Frontal cortex (tissue), 4 donors: ENCODE measurements around the gene ABHD16B. TPM values are rescaled to one million over a fixed set of nuclear protein-coding genes. Genes with fewer than 3 reads are reported as not detected.
"Not testable (repeated sequence)": the region's sequence is repeated elsewhere in the genome, so short reads cannot be mapped to it uniquely, and the experiment has no call there.

Source experiments
- DNase-seq, 2 donors: peaks; one replicate each; pipeline ENCODE4 v3.0.0; 2012; ENCODE audit warnings: low spot score in 2 of 2
- FAIRE-seq: peaks from 2 replicates; lab custom pipeline; 2012; peaks lifted over from hg19 to GRCh38; lab: Jason Lieb, UNC
- total RNA-seq: library from RNA; depleted of rRNA; stranded (reverse); fragments of >200 nt; gene quantifications from one replicate; pipeline ENCODE4 v1.2.3, GENCODE V29; 2014
- donor health status: control.
- donor health status: control.
- donor health status: control.

Gene ABHD16B
- total RNA-seq, 1 donor from 2014 or later, result not detected

- no peak for DNase-seq
- no peak for FAIRE-seq
Measured at GRCh38 chr20:63873477-63873971, 12.2 kb downstream of the ABHD16B start.

- not testable (repeated sequence) for FAIRE-seq
Measured at GRCh38 chr20:63874241-63874640, 12.9 kb downstream of the ABHD16B start.

DNA sequence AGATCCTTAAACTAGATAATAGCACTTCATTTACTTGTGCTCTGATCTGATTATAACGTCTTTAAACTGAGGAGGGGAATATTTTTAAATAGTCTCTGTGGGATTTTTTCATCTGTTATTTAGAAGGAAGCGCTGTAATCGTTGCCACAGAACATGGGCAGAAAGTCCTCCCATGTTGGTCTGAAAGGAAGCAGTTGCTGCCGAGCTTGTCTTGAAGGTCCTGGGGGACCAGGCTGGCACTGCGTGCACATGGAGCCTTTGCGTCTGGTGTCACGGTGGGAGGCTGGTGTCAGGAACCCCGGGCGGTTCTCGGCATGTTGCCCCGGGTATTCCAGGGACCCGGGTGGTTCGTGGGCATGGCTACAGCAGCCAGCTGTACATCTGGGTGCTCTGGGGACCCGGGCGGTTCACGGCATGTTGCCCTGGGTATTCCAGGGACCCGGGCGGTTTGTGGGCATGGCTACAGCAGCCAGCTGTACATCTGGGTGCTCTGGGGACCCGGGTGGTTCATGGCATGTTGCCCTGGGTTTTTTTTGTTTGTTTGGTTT lies 15.3 kb downstream of the ABHD16B start:
- DNase-seq (no peak), FAIRE-seq (no peak)

More at GRCh38 chr20:63874241-63874640, 12.9 kb downstream of the ABHD16B start:
- not testable (repeated sequence) for DNase-seq

- no peak for DNase-seq
- FAIRE-seq, result no peak
Measured at GRCh38 chr20:63877755-63878470, 16.6 kb downstream of the ABHD16B start.

DNA sequence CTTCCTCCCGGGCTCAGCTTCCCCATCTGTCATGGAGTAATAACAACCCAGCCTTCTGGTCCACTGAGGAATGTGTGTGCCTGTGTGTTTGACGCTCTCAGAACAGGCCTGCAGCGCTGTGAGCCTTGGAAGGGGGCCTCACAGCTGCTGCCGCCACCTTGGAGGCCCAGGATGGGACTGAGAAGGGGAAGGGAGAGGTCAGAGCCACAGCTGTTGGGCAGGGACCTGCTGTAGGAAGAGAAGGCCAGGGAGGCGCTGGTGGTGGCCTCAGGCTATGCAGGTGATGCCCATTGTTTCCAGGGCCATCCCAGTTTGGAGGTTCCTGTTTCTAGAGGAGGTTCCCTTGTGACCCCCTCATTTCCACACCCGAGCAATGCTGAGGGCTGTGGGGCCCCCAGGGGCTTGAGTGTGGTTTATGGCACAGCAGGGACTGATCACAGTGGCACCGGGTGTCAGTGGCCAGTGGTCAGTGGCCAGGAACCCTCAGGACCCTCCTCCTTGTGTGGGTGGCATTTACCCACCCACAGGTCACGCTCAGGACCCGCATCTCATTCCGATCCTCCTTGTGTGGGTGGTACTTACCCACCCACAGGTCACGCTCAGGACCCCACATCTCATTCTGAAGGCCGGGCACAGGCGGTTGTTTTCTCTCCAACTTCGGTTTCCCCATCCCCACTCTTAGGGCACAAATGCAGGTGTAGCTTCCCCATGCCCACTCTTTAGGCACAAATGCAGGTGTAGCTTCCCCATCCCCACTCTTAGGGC lies 17.8 kb downstream of the ABHD16B start:
- FAIRE-seq (no peak), DNase-seq (no peak)

DNA sequence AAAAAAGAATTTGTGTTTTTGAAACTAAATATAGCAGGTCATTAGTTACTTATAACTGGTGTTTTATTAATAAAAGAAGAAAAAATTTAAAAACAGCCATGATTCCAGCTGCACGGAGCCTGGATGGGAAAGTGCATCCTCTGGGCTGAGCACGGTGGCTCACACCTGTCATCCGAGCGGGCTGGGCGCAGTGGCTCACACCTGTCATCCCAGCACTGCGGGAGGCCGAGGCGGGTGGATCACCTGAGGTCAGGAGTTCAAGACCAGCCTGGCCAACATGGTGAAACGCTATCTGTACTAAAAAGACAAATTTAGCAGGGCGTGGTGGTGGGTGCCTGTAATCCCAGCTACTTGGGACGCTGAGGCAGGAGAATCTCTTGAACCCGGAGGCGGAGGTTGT lies 19.6 kb downstream of the ABHD16B start:
- DNase-seq, FAIRE-seq: not testable (repeated sequence)

- DNase-seq, result no peak
- no peak for FAIRE-seq
Measured at GRCh38 chr20:63881451-63882226, 20.3 kb downstream of the ABHD16B start.

DNA sequence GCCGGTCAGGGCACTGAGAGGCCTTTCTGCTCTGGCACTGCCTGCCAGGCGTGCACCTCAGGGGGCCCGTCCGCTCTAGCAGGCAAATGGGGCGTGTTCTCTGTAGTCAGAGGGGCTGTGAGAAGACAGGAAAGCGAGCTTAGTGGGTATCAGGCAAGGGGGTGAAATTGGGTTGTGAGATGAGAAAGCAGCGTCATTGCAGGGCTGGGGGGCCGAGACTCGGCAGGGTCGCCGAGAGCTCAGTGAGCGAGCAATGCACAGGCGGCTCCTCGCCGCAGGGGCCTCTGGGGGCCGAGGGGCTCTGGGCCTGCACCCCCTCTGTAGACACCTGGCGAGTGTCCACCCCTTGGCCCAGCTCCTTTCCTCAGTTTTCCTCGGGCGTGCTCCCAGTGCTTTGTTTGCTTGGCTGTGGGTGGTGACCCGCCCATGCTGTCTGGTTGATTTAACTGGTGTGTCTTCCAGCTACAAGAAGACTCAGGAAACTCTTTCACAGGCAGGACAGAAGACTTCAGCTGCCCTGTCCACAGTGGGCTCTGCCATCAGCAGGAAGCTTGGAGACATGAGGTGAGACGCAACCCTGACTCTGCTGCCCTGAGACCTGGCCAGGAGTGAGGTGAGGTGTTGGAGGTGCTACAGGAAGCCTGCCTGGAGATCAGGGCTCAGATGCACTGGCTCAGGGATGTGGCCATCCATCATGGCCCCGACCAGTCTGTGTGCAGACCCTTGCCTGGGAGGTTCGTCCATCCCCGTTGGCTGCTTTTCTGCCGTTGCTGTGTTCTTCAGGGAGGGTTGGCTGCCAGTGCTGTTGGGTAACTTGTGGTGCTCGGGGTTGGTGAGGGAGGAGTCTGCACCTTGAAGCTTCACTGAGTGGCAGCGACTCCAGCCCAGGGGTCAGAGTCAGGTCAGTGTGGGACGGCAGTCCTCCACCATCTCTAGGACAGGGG lies 21.2 kb downstream of the ABHD16B start:
- FAIRE-seq, result no peak

GRCh38 chr20:63883201-63883593 lies 21.9 kb downstream of the ABHD16B start:
- DNase-seq (no peak), FAIRE-seq (no peak)

More for the DNA sequence above, 21.2 kb downstream of the ABHD16B start:
- no peak for DNase-seq

- DNase-seq (no peak), FAIRE-seq (no peak)
Measured at GRCh38 chr20:63884506-63885263, 23.4 kb downstream of the ABHD16B start.

- DNase-seq, result no peak
- FAIRE-seq, result no peak
Measured at GRCh38 chr20:63885264-63886053, 24.2 kb downstream of the ABHD16B start.

DNA sequence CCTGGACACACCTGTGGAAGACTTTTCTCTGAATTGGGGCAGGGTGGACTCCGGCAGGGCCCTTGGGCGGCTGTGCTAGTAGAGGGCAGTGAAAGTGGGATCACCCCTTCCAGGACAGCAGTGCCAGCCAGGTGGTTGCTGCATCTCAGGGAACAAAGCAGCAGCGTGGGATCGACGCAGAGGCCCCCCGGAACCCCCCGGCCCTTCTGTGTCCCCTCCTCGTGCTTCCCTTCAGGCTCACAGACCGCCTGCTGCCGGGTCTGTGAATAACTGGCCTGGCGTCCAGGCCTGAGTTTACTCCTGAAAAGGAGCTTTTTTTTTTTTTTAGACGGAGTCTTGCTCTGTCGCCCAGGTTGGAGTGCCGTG lies 24.7 kb downstream of the ABHD16B start:
- DNase-seq, result no peak
- FAIRE-seq, result no peak

DNA sequence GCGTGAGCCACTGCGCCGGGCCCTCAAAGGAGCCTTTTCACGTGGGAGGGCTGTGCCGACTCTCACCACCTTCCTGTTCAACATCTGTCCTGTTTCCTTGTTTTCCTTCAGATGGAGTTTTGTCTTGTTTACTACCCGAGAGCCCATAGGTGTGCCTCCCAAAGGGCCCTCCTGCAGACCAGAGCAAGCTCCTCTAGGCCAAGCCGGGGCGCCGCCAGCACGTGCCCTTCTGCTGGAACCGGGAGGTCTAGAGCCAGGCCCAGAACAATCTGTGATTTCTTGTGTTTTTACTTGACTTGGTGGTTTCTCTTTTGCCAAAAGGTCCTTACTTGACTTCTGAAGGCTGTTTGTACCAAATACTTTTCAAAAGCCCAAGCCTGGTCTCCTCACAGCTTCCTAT lies 25.6 kb downstream of the ABHD16B start:
- no peak for FAIRE-seq
- DNase-seq, result no peak

GRCh38 chr20:63889241-63890200 lies 28.2 kb downstream of the ABHD16B start:
- DNase-seq, result no peak
- no peak for FAIRE-seq

DNA sequence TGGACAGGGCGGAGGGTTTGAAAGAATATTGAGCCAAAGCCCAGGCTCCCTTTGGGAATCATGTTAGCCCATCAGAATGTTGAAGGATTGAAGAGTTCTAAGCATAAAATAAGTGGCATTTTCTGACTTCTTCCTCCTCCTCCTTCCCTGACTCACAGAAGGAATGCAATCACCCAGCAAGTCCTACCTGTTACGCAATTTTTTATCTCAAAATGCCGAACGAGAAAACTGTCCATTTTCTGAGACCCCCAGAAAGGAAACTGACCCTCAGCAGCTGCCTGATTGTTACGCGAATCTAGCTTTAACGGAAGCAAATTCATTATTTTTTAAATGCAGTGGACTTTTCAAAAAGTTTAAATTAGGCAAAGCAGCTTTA lies 28.9 kb downstream of the ABHD16B start:
- no peak for FAIRE-seq

DNA sequence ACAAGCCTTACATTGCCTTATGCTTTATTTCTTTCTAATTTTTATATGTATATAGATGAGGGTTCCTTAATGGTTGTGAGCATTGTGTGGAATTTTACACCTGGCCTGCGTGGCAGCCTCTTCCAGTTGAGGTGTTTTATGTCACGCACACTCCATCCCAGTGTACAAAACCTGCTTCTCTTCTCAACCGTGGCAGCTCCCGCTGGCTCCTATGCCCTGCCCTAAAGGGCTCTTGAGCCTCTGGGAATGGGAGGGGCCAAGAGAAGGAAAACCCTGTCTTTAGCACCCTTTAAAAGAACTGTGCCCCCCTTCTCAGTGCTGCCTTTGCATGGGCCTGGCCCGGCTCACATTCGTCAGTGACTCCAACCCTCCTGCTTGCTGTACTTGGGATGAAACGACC lies 29.3 kb downstream of the ABHD16B start:
- FAIRE-seq, result no peak
- no peak for DNase-seq

More for the DNA sequence above, 28.9 kb downstream of the ABHD16B start:
- no peak for DNase-seq
